Measurements from ENCODE around the gene AP3S2.
A peak's percentile ranks its signal among the peaks of the same experiment; 100 is the strongest.
"Not testable (repeated sequence)": the region's sequence is repeated elsewhere in the genome, so short reads cannot be mapped to it uniquely, and the experiment has no call there.

AP3S2 gene

GRCh38 chr15:89885611-89886010 is 8.2 kb downstream of the AP3S2 start:
- Mint-ChIP-seq H3K9me3 (no peaks in the 10 kb centered on the region), H3K4me1 (peaks cover 2% of the 10 kb centered on the region), H3K27me3 (no peaks in the 10 kb centered on the region), H3K27ac (peak overlapping the region in 1 of 2 donors; percentile 91), H3K4me3 (no peak overlapping the region)
- DNase-seq, result no peak
- ATAC-seq, result no peak

- peak overlapping the region in 1 of 2 donors; percentile 91 for H3K27ac Mint-ChIP-seq
- ATAC-seq, H3K9me3 Mint-ChIP-seq, H3K27me3 Mint-ChIP-seq, DNase-seq, H3K4me3 Mint-ChIP-seq, H3K4me1 Mint-ChIP-seq: not testable (repeated sequence)
Observed at GRCh38 chr15:89885179-89885578, 8.6 kb downstream of the AP3S2 start.

- Mint-ChIP-seq H3K27me3 (no peaks in the 10 kb centered on the region), H3K4me3 (no peak overlapping the region), H3K4me1 (no peaks in the 10 kb centered on the region), H3K27ac (no peak overlapping the region), H3K9me3 (no peaks in the 10 kb centered on the region)
- no peak for DNase-seq
- ATAC-seq, result no peak
Observed at GRCh38 chr15:89883518-89883917, 10.3 kb downstream of the AP3S2 start.

- DNase-seq (no peak), ATAC-seq (no peak)
- H3K4me3 Mint-ChIP-seq, result no peak overlapping the region
- no peaks in the 10 kb centered on the region for H3K27me3 Mint-ChIP-seq
- no peaks in the 10 kb centered on the region for H3K4me1 Mint-ChIP-seq
- H3K27ac Mint-ChIP-seq, result no peak overlapping the region
- H3K9me3 Mint-ChIP-seq, result no peaks in the 10 kb centered on the region
Observed at GRCh38 chr15:89880727-89881126, 13.1 kb downstream of the AP3S2 start.

- no peaks in the 10 kb centered on the region for H3K4me1 Mint-ChIP-seq
- no peak for DNase-seq
- H3K27ac Mint-ChIP-seq, result no peak overlapping the region
- no peaks in the 10 kb centered on the region for H3K9me3 Mint-ChIP-seq
- H3K27me3 Mint-ChIP-seq, result no peaks in the 10 kb centered on the region
- no peak for ATAC-seq
- no peak overlapping the region for H3K4me3 Mint-ChIP-seq
Observed at GRCh38 chr15:89878323-89878722, 15.5 kb downstream of the AP3S2 start.

GRCh38 chr15:89877083-89877425 is 16.7 kb downstream of the AP3S2 start:
- no peak for DNase-seq
- Mint-ChIP-seq H3K27ac (peak overlapping the region in 1 of 2 donors; percentile 9), H3K9me3 (no peaks in the 10 kb centered on the region), H3K4me1 (no peaks in the 10 kb centered on the region), H3K4me3 (no peak overlapping the region), H3K27me3 (no peaks in the 10 kb centered on the region)
- no peak for ATAC-seq

GRCh38 chr15:89876396-89877082 is 17.3 kb downstream of the AP3S2 start:
- H3K4me3 Mint-ChIP-seq, result no peak overlapping the region
- no peaks in the 10 kb centered on the region for H3K4me1 Mint-ChIP-seq
- no peak for ATAC-seq
- H3K9me3 Mint-ChIP-seq, result no peaks in the 10 kb centered on the region
- no peak for DNase-seq
- H3K27ac Mint-ChIP-seq, result peak overlapping the region in 1 of 2 donors; percentile 9
- H3K27me3 Mint-ChIP-seq, result no peaks in the 10 kb centered on the region

- no peaks in the 10 kb centered on the region for H3K9me3 Mint-ChIP-seq
- DNase-seq, result no peak
- H3K4me1 Mint-ChIP-seq, result no peaks in the 10 kb centered on the region
- ATAC-seq, result no peak
- no peak overlapping the region for H3K27ac Mint-ChIP-seq
- no peaks in the 10 kb centered on the region for H3K27me3 Mint-ChIP-seq
- no peak overlapping the region for H3K4me3 Mint-ChIP-seq
Observed at GRCh38 chr15:89875741-89876140, 18.1 kb downstream of the AP3S2 start.

GRCh38 chr15:89874926-89875564 is 18.7 kb downstream of the AP3S2 start:
- H3K27ac Mint-ChIP-seq, result no peak overlapping the region
- DNase-seq (peak; percentile 72 to 82), ATAC-seq (peak; percentile 100)
- no peaks in the 10 kb centered on the region for H3K4me1 Mint-ChIP-seq
- H3K27me3 Mint-ChIP-seq, result no peaks in the 10 kb centered on the region
- H3K9me3 Mint-ChIP-seq, result no peaks in the 10 kb centered on the region
- H3K4me3 Mint-ChIP-seq, result no peak overlapping the region

GRCh38 chr15:89870688-89871288 is 23.0 kb downstream of the AP3S2 start:
- DNase-seq (no peak), ATAC-seq (no peak)
- H3K4me1 Mint-ChIP-seq, result no peaks in the 10 kb centered on the region
- H3K27ac Mint-ChIP-seq, result no peak overlapping the region
- no peaks in the 10 kb centered on the region for H3K27me3 Mint-ChIP-seq
- no peak overlapping the region for H3K4me3 Mint-ChIP-seq
- no peaks in the 10 kb centered on the region for H3K9me3 Mint-ChIP-seq

GRCh38 chr15:89870006-89870405 is 23.8 kb downstream of the AP3S2 start:
- ATAC-seq, result no peak
- H3K4me3 Mint-ChIP-seq, result no peak overlapping the region
- H3K27ac Mint-ChIP-seq, result no peak overlapping the region
- H3K4me1 Mint-ChIP-seq, result no peaks in the 10 kb centered on the region
- H3K9me3 Mint-ChIP-seq, result no peaks in the 10 kb centered on the region
- DNase-seq, result no peak
- no peaks in the 10 kb centered on the region for H3K27me3 Mint-ChIP-seq

- not testable (repeated sequence) for H3K4me1 Mint-ChIP-seq, H3K4me3 Mint-ChIP-seq, ATAC-seq, H3K27ac Mint-ChIP-seq, H3K9me3 Mint-ChIP-seq, H3K27me3 Mint-ChIP-seq, DNase-seq
Observed at GRCh38 chr15:89869490-89869889, 24.3 kb downstream of the AP3S2 start.

- Mint-ChIP-seq H3K27ac (no peak overlapping the region), H3K27me3 (no peaks in the 10 kb centered on the region), H3K9me3 (no peaks in the 10 kb centered on the region), H3K4me3 (no peak overlapping the region), H3K4me1 (peaks cover 4% of the 10 kb centered on the region)
- ATAC-seq (no peak), DNase-seq (no peak)
Observed at GRCh38 chr15:89864958-89865739, 28.6 kb downstream of the AP3S2 start.

GRCh38 chr15:89863918-89864317 is 29.9 kb downstream of the AP3S2 start:
- peaks cover 4% of the 10 kb centered on the region for H3K4me1 Mint-ChIP-seq

GRCh38 chr15:89860891-89861290 is 32.9 kb downstream of the AP3S2 start:
- H3K27me3 Mint-ChIP-seq, result no peaks in the 10 kb centered on the region
- ATAC-seq (no peak), DNase-seq (no peak)
- H3K9me3 Mint-ChIP-seq, result no peaks in the 10 kb centered on the region
- H3K27ac Mint-ChIP-seq, result no peak overlapping the region
- H3K4me1 Mint-ChIP-seq, result peaks cover 4% of the 10 kb centered on the region
- no peak overlapping the region for H3K4me3 Mint-ChIP-seq

More at GRCh38 chr15:89863918-89864317, 29.9 kb downstream of the AP3S2 start:
- DNase-seq (no peak), ATAC-seq (no peak)
- Mint-ChIP-seq H3K27me3 (no peaks in the 10 kb centered on the region), H3K27ac (no peak overlapping the region), H3K9me3 (no peaks in the 10 kb centered on the region), H3K4me3 (no peak overlapping the region)

GRCh38 chr15:89860431-89860830 is 33.4 kb downstream of the AP3S2 start:
- DNase-seq, result no peak
- Mint-ChIP-seq H3K4me1 (peaks cover 4% of the 10 kb centered on the region), H3K27ac (no peak overlapping the region)

More at GRCh38 chr15:89860431-89860830, 33.4 kb downstream of the AP3S2 start:
- Mint-ChIP-seq H3K9me3 (no peaks in the 10 kb centered on the region), H3K27me3 (no peaks in the 10 kb centered on the region), H3K4me3 (no peak overlapping the region)
- no peak for ATAC-seq

Data from stimulated activated naive CD8-positive, alpha-beta T cell treated with anti-CD3 and anti-CD28 coated beads, Interleukin-15, amount 100 ng/mL, for 72 hours (primary cell).